Activated T-helper 17 cell treated with anti-CD3 and anti-CD28 coated beads, Interleukin-2, amount 50 U/mL, for 72 hours (primary cell): Measurements from ENCODE around the gene STIM1. TPM values are rescaled to one million over a fixed set of nuclear protein-coding genes. Genes with fewer than 3 reads are reported as not detected.

Experiments
- ATAC-seq: fragments of 150-1000 bp; cut with Tn5 transposase; replicated peaks from 2 replicates; pipeline ENCODE4 v1.10.0; 2021; ENCODE audit warnings: mild to moderate bottlenecking, moderate library complexity
- H3K27ac Mint-ChIP-seq: one replicate; pipeline ENCODE4 v1.8.0; 2022; ENCODE audit warnings: mixed read lengths
- H3K27me3 Mint-ChIP-seq: one replicate; pipeline ENCODE4 v1.8.0; 2022; ENCODE audit warnings: mixed read lengths
- H3K36me3 Mint-ChIP-seq: one replicate; pipeline ENCODE4 v1.8.0; 2022; ENCODE audit warnings: low read depth, mild to moderate bottlenecking, mixed read lengths
- H3K4me1 Mint-ChIP-seq: one replicate; pipeline ENCODE4 v1.8.0; 2022; ENCODE audit warnings: mixed read lengths
- H3K4me3 Mint-ChIP-seq: one replicate; pipeline ENCODE4 v1.8.0; 2022; ENCODE audit warnings: mild to moderate bottlenecking, mixed read lengths
- H3K9me3 Mint-ChIP-seq: one replicate; pipeline ENCODE4 v1.8.0; 2022; ENCODE audit warnings: mixed read lengths
- total RNA-seq, 2 donors: library from RNA; stranded (reverse); gene quantifications; one replicate each; pipeline ENCODE4 v1.2.3, GENCODE V29; 2022

STIM1 gene
- total RNA-seq, 2 donors from 2014 or later, result 68.8 to 82.7 TPM

DNA sequence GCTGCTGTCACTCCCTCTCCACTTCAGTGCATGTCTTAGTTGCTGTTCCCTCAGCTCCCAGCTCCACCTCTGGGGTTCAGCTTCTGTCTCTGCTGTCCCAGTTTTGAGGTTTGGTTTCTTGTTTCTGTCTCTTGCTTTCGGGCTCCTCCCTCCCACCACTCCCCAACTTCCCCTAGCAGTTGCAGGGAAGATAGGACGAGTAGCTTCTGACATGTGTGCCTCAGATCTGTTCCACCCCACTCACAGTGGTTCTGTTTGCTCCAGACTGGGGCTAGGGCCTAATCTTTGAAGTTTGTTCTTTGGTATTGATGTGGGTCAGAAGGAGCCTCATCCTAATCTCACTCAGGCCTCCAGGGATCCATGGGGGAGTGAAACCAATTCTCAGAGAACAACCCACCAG is 236.6 kb downstream of the STIM1 start:
- peak; percentile 10 for ATAC-seq
- peaks cover 53% of the 10 kb centered on the region for H3K36me3 Mint-ChIP-seq
- no peaks in the 10 kb centered on the region for H3K27me3 Mint-ChIP-seq
- H3K4me3 Mint-ChIP-seq, result peak overlapping the region; percentile 25
- H3K4me1 Mint-ChIP-seq, result peaks cover 55% of the 10 kb centered on the region
- H3K9me3 Mint-ChIP-seq, result peaks cover 4% of the 10 kb centered on the region
- H3K27ac Mint-ChIP-seq, result peak overlapping the region; percentile 71

DNA sequence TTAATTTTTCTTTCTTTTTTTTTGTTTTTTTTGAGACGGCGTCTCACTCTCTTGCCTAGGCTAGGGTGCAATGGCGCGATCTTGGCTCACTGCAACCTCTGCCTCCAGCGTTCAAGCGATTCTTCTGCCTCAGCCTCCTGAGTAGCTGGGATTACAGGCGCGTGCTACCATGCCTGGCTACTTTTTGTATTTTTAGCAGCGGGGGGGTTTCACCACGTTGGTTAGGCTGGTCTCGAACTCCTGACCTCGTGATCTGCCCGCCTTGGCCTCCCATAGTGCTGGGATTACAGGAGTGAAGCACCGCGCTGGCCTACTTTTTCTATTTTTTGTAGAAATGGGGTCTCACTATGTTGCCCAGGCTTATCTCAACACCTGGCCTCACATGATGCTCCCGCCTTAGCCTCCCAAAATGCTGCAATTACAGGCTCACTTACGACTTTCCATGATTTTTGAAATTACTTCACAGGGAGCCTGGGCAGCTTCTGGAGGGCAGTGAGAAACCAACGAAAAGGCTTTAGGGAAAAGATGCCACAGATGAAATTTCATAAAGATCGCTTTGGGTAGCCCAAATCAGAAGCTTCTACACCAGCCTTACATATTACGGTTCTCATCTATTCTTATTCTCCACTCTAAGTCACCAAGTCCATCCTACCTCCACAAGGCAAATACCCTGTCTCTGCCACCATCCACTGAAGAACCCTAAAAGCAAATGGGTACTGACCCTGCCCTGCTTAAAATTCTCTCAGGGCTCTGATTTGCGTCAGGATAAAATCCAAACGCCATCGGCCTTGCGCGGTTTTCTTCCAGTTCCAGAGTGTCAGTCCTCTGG is 238.3 kb downstream of the STIM1 start:
- peak overlapping the region; percentile 85 for H3K4me3 Mint-ChIP-seq
- H3K36me3 Mint-ChIP-seq, result peaks cover 52% of the 10 kb centered on the region
- H3K27ac Mint-ChIP-seq, result peak overlapping the region; percentile 82
- H3K27me3 Mint-ChIP-seq, result no peaks in the 10 kb centered on the region
- peaks cover 53% of the 10 kb centered on the region for H3K4me1 Mint-ChIP-seq
- H3K9me3 Mint-ChIP-seq, result no peaks in the 10 kb centered on the region
- ATAC-seq, result no peak

GRCh38 chr11:4094348-4095291 is 239.2 kb downstream of the STIM1 start, which contains the start of gene RRM1:
RRM1 (plus strand) TSS chr11:4094799; CDS start chr11:4095013, 214 bp downstream.
- Mint-ChIP-seq H3K9me3 (no peaks in the 10 kb centered on the region), H3K27ac (peak within 1 kb of the TSS; percentile 82), H3K36me3 (peaks cover 59% of the 10 kb centered on the region), H3K4me1 (peaks cover 57% of the 10 kb centered on the region), H3K27me3 (no peaks in the 10 kb centered on the region), H3K4me3 (peak within 1 kb of the TSS; percentile 85)
- peak; percentile 95 for ATAC-seq

DNA sequence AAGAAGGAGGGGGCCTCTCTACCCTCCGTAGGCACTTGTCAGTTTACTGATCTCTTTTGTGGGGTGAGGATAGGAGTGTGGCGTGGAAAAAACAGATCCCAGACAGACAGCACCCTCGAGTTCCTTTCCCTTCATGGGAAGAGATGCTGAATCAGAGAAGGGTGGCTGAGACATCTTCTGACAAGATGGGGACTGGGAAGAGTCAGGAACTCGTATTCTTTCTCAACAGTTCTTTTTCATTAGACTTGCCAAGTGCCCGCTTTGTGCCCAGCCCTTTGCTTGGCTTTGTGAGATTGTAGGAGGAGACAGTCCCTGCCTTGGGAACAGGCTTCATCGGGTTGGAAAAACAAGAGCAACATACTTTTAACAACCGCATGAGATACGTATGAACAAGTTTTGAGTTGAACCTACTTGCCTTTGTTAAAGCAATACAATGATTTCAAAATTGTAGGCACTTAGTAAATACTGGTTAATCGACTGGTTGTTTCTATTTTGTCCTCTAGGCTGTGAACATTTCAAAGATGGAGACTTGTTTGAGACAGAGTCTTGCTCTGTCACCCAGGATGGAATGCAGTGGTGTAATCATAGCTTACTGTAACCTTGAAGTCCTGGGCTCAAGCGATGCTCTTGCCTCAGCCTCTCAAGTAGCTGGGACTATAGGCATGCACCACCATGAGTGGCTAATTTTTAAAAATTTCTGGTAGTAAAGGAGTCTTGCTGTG is 240.2 kb downstream of the STIM1 start:
- no peaks in the 10 kb centered on the region for H3K9me3 Mint-ChIP-seq
- H3K27ac Mint-ChIP-seq, result peak overlapping the region; percentile 82
- H3K27me3 Mint-ChIP-seq, result no peaks in the 10 kb centered on the region
- no peak for ATAC-seq
- peaks cover 69% of the 10 kb centered on the region for H3K36me3 Mint-ChIP-seq
- H3K4me1 Mint-ChIP-seq, result peaks cover 47% of the 10 kb centered on the region
- peak overlapping the region; percentile 85 for H3K4me3 Mint-ChIP-seq

DNA sequence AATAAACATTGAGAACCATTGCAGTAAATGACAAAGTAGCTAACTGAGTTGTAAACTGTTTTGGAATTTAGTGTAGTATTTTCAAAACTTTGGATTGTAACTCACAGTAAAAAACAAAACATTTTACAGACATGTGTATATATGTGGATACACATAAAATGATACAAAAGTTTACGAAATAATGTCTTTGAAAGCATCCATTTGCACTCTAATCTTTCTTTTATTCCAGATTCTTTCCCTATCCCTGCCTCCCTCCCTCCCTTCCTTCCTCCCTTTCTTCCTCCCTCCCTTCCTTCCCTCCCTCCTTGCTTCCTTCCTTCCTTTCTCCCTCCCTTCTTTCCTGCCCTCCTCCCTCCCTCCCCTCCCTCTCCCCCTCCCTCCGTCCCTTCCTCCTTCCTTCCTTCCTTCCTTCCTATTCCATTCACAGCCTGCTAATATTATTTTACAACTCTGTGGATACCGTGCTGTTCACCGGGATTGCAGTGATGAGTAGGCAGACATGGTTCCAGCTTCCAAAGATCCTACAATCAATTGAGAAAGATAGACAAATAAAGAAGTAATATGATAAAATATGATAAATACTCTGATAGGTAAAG is 242.7 kb downstream of the STIM1 start:
- Mint-ChIP-seq H3K9me3 (no peaks in the 10 kb centered on the region), H3K4me1 (peaks cover 38% of the 10 kb centered on the region), H3K27me3 (no peaks in the 10 kb centered on the region), H3K4me3 (peak overlapping the region; percentile 85), H3K36me3 (peaks cover 87% of the 10 kb centered on the region), H3K27ac (peak overlapping the region; percentile 62)
- ATAC-seq, result no peak

DNA sequence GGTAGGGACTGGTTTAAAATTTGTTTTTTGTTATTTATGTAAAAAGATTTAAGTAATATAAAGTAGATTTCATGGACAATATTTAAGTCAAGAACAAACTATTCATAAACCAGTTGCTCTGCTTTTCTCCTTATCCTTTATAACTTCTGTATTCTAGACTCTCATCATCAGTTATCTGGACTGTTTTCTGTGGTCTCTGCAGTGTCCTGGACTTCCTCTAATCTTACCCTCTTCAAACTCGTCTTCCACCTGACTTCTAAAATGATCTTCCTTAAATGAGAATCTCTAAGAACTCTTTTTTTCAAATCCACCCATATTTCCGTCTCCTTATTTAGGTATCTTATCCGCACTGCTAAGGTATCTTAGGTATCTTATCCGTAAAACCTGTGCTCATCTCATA is 247.2 kb downstream of the STIM1 start:
- Mint-ChIP-seq H3K36me3 (peaks cover 95% of the 10 kb centered on the region), H3K4me1 (peaks cover 27% of the 10 kb centered on the region), H3K27ac (peak overlapping the region; percentile 24), H3K27me3 (no peaks in the 10 kb centered on the region), H3K9me3 (no peaks in the 10 kb centered on the region), H3K4me3 (no peak overlapping the region)
- ATAC-seq, result no peak

DNA sequence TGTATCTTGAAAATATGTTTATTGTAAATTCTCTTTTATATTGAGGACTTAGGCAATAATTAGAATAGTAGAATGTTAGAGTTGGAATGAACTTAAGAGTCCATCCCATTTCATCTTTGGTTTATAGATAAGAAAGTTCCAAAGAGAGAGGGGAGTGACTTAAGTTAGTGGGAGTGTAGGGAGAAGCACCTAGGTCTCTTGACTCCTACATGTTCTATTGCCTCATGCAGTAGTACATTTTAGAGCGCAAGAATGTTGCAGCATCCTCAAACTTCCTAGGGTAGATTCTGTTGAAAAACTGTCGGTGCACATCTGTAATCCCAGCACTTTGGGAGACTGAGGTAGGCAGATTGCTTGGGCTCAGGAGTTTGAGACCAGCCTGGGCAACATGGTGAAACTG is 247.8 kb downstream of the STIM1 start:
- Mint-ChIP-seq H3K4me3 (no peak overlapping the region), H3K9me3 (no peaks in the 10 kb centered on the region), H3K4me1 (peaks cover 25% of the 10 kb centered on the region), H3K27ac (peak overlapping the region; percentile 24), H3K36me3 (peaks cover 95% of the 10 kb centered on the region), H3K27me3 (no peaks in the 10 kb centered on the region)
- ATAC-seq, result no peak

- no peak overlapping the region for H3K27ac Mint-ChIP-seq
- no peak for ATAC-seq
- H3K9me3 Mint-ChIP-seq, result no peaks in the 10 kb centered on the region
- peaks cover 11% of the 10 kb centered on the region for H3K4me1 Mint-ChIP-seq
- no peaks in the 10 kb centered on the region for H3K27me3 Mint-ChIP-seq
- no peak overlapping the region for H3K4me3 Mint-ChIP-seq
- peaks cover 95% of the 10 kb centered on the region for H3K36me3 Mint-ChIP-seq
Observed at GRCh38 chr11:4105916-4106315, 250.5 kb downstream of the STIM1 start.

DNA sequence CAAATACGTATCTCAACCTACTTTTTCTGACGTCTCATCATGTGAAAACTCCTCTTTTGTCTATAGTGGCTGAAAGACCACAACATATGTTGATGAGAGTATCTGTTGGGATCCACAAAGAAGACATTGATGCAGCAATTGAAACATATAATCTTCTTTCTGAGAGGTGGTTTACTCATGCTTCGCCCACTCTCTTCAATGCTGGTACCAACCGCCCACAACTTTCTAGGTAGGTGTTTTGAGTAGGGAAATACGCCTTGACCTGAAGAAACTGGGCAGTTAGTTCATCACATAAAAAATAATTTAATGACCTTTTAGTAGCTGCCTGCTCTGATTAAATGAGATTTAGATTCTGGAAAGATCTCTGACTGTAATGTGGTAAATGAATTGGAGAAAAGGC is 256.4 kb downstream of the STIM1 start:
- no peak overlapping the region for H3K4me3 Mint-ChIP-seq
- H3K27ac Mint-ChIP-seq, result no peak overlapping the region
- no peak for ATAC-seq
- H3K4me1 Mint-ChIP-seq, result peaks cover 4% of the 10 kb centered on the region
- no peaks in the 10 kb centered on the region for H3K9me3 Mint-ChIP-seq
- no peaks in the 10 kb centered on the region for H3K27me3 Mint-ChIP-seq
- H3K36me3 Mint-ChIP-seq, result peaks cover 97% of the 10 kb centered on the region

GRCh38 chr11:4115128-4115527 is 259.7 kb downstream of the STIM1 start:
- ATAC-seq, result no peak
- H3K9me3 Mint-ChIP-seq, result no peaks in the 10 kb centered on the region
- peaks cover 98% of the 10 kb centered on the region for H3K36me3 Mint-ChIP-seq
- H3K4me3 Mint-ChIP-seq, result no peak overlapping the region
- H3K27ac Mint-ChIP-seq, result no peak overlapping the region
- H3K27me3 Mint-ChIP-seq, result no peaks in the 10 kb centered on the region
- peaks cover 15% of the 10 kb centered on the region for H3K4me1 Mint-ChIP-seq

DNA sequence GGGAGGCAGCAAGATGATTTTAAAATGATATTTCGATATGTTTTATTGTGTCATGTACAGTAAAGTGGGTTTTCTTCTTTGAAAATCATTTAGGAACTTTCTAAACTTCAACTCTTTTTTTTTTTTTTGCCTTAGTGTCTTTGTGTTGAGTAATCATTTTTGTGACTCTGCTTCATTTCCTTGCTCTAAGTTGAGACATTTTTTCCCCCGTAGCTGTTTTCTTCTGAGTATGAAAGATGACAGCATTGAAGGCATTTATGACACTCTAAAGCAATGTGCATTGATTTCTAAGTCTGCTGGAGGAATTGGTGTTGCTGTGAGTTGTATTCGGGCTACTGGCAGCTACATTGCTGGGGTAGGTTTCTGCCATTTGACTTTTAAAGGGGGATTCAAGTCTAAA is 262.6 kb downstream of the STIM1 start:
- Mint-ChIP-seq H3K9me3 (no peaks in the 10 kb centered on the region), H3K4me1 (peaks cover 15% of the 10 kb centered on the region), H3K36me3 (peaks cover 99% of the 10 kb centered on the region), H3K27me3 (no peaks in the 10 kb centered on the region), H3K27ac (peak overlapping the region; percentile 65), H3K4me3 (peak overlapping the region; percentile 12)
- ATAC-seq, result peak; percentile 78

GRCh38 chr11:4123218-4123617 is 267.8 kb downstream of the STIM1 start:
- H3K9me3 Mint-ChIP-seq, result no peaks in the 10 kb centered on the region
- ATAC-seq, result no peak

GRCh38 chr11:4125141-4125540 is 269.7 kb downstream of the STIM1 start:
- Mint-ChIP-seq H3K4me1 (no peaks in the 10 kb centered on the region), H3K9me3 (no peaks in the 10 kb centered on the region), H3K27ac (no peak overlapping the region), H3K27me3 (no peaks in the 10 kb centered on the region), H3K4me3 (no peak overlapping the region), H3K36me3 (peaks cover 100% of the 10 kb centered on the region)
- ATAC-seq, result no peak

More at GRCh38 chr11:4123218-4123617, 267.8 kb downstream of the STIM1 start:
- Mint-ChIP-seq H3K27ac (no peak overlapping the region), H3K4me3 (no peak overlapping the region), H3K4me1 (peaks cover 2% of the 10 kb centered on the region), H3K36me3 (peaks cover 100% of the 10 kb centered on the region), H3K27me3 (no peaks in the 10 kb centered on the region)

GRCh38 chr11:4127357-4127756 is 271.9 kb downstream of the STIM1 start:
- Mint-ChIP-seq H3K4me3 (no peak overlapping the region), H3K27ac (no peak overlapping the region), H3K4me1 (no peaks in the 10 kb centered on the region), H3K9me3 (no peaks in the 10 kb centered on the region), H3K36me3 (peaks cover 99% of the 10 kb centered on the region), H3K27me3 (no peaks in the 10 kb centered on the region)
- no peak for ATAC-seq
